Colon (tissue), 2 donors: ENCODE data around the gene TSPYL1.

Source experiments
- FAIRE-seq: peaks from 2 replicates; lab custom pipeline; 2012; peaks lifted over from hg19 to GRCh38; lab: Jason Lieb, UNC
- donor health status: control.
- donor health status: control.

Gene TSPYL1

DNA sequence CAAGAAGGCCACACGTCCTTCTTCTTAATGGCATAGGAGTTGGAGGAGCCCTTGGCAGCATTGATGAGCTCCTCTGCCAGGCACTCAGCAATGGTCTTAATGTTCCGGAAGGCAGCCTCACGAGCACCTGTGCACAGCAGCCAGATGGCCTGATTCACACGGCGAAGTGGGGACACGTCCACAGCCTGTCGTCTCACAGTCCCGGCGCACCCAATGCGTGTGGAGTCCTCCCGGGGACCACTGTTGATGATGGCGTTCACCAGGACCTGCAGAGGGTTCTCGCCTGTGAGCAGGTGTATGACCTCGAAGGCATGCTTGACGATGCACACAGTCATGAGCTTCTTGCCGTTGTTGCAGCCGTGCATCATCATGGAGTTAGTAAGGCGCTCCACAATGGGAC is 21.2 kb downstream of the TSPYL1 start:
- FAIRE-seq, result no peak

DNA sequence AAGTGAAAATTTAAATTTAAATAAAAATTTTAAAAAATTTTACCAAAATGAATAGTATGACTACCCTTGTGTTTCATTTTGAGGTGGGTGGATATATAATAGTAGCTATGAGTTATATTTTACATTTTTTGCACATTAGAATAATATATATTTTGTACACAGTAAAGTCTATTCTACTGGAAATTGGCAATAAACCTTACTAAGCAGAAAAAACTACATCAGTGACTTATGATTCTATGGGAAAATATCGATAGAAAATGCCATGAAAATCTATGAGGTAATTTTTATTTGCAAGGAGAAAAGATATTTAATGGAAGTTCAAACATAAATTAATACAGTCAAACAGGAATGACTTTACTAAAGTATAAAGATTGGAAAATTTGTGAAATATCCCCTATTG is 23.0 kb downstream of the TSPYL1 start:
- FAIRE-seq, result no peak

DNA sequence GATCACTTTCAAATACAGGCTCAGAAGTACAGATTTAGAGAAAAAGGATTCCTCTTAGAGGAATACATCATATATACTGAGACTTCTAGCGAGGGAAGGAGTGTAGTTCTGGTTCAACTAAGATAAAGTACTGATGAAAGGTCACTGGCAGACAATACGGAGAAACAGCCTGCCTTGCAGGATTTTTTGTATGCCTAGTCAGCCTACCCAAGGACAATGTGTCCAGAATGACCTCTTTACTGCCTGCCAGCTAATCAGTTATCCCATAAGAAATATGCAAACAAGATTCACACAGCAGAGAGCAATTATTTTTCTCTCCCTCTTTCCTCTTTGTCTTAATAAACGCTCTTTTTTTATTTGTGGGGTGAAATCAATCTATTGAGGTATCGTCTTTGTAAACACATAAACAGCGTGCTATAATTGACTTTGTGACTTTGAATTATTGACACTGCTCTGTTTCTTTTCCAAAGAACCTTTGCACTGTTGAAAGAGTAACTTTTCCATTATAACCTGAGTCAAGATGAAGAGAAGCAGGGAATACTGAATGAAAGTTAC is 24.4 kb downstream of the TSPYL1 start:
- no peak for FAIRE-seq

DNA sequence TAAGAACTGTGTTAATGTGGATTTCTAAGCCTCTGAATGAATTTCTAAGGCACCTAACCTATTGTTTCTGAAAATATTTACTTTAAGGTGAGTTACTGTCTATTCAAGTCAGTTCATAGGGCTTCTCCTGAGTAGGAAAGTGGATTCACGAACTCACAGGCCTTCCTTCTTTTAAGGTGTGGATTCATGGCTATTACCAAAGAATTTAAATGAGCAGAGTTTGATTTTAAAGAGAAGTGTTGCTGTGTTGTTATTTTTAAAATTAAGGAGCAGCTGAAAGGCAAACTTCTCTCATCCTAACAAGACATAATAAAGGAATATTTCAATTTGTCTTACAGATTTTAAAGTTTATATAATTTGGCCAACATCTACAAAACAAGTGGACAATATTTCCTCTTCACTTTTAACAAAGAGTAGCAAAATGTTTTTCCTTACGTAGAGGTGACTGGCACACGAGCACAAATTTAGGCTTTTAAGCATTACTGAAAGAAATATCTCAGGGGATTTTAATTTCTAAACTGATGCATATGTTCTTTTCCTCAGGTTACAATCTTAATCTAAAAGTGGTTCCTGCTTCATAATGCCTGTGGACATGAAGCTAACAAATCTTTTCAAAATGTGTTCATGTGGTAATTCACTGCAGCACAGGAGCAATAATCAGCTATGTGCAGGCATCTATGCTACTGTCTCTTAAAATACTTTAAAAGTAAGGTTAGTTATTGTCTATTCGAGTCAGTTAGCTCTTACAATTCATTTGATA is 25.3 kb downstream of the TSPYL1 start:
- FAIRE-seq, result no peak

DNA sequence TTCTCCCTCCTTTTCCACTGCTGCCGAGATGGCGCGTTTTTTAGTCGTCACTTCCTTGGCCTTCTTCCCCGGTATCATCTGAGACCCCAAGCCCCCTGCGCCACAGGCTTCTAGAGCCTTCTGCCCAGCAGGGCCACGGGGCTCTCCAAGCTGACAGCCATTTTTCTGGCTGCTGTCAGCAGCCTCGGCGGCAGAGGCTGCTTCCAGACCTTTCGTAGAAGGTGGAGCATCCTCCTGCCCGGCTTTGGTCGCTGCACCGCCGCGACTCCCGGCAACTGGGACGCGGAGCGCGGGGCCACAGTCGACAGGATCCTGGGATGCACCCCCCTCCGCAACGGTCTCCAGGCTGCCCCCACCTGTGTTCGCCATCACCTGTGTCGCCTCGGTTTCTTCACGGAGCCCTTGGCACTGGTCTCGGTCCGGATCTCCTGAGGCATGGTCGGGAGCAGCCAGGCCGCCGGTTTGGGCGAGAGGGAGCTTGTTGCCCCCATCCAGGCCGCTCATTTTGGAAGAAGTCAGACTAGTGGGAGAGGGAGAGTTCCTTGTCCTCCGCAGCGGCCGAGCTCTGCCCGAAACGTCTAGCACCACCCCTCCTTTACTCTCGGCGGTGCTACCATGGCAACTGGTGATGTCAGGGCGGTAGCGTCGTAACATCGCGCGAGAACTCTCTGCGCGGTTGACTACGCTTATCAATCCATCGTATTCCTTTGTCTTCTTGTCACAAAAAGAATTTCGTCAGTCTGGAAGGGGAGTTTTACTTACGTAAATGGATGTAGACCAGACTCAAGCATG is 26.0 kb downstream of the TSPYL1 start, which contains the start of gene TSPYL4:
TSS of gene TSPYL4 (minus strand) at position 571 of the 792 bp plus-strand sequence. CDS start at position 504, 67 bp downstream.
- no peak for FAIRE-seq

DNA sequence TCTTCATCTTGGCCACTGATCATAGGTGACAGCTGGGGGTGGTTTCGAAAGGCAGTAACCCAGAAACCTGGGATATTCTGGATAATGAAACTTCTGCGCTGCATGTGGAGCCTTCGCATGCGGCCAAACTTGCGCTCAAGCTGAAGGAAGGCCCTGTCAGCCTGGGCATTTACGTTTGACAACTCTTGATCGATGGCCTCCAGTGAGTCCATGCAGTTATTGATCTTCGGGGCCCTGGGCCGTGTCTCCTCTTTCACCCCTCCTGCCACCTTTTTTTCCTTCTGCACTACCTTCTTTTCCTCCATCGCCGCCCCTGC is 26.6 kb downstream of the TSPYL1 start:
- FAIRE-seq, result no peak

DNA sequence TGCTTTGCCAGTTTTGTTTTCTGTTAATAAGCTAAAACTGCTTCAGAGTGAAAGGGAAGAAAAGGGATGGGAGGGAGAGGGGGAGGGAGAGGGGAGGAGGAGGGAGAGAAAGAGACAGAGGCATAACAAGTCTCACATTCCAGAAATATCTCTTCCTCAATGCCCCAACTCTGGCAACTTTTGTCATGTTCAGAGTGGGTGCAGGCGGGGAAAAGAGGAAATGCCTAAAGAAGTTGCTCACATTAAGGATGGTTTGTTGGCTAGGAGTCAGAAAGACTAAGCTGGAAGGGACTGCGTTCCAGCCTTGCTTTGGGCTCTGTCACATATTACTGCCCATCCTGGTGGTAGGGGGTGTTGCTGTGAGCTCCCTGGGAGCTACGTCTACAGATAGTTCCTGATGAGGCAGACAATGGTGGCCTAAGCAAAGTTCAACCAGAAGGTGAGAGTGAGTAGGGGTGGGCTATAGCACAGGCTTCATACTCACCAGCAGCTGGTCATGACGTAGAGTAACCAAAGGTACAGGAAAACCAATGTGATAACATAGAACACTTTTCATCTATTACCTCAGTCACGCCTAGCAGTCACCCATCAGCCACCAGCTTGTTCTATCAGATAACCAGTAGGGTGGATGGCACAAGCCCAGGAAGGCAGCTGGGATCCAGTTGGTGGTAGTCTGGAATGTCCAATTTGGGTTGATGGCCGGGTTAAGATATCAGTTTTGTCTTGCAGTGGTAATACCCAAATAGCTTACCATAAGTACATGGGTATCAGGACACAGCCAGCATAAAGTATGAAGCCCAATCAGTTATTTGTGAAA is 28.0 kb downstream of the TSPYL1 start:
- no peak for FAIRE-seq

DNA sequence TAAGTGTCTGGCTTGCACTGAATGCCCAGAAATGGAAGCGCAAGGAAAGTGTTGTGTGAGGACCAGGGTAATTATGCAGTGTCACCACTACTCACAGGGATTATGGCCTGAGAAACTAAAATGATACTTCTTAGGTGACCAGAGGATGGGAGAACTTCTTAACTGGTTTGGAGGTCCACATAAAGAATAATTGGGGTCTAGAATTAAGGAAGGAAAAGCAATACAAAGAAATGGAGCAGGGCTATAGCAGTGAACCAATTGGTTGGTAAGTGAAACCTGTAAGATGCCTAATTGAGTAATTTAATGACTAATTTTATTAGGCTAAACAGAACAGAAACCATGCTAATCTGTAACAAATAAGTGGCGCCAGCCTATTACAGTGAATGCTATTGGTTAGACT is 31.2 kb downstream of the TSPYL1 start:
- no peak for FAIRE-seq

DNA sequence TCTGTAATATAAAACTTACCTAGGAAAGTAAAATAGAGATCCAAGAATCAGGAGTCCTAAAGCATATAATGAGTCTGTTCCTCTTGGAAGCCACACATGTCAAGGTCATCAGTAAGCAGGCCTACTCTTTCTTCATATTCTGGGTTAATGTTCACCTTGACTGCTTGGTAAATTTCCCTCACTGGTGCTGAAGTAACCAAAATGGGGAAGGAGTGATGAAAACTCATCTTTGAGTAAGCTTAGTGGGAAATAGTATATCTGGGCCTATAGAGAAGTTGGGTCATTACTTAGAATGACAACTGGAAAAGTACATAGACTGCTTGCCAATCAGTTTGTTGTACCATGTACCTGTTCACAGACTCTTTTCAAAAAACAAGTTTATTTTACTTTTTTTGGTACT is 32.4 kb downstream of the TSPYL1 start:
- no peak for FAIRE-seq

DNA sequence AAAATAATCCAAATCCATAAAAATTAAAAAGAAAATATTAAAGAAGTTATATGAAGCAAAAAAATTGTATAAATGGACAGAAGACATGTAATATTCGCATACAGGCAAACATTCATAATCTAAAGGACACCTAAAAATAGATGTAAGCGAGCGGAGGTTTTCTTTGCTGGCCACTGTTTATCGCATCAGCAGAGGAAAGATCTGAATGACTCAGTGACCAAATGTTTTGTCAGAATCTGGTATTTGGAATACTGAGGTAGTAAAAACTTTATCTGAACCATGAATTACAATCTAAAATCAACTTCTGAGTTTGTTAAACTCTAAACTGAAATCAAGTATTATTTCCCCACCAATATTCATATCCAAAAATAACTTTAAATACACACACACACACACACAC is 33.6 kb downstream of the TSPYL1 start:
- FAIRE-seq, result no peak

DNA sequence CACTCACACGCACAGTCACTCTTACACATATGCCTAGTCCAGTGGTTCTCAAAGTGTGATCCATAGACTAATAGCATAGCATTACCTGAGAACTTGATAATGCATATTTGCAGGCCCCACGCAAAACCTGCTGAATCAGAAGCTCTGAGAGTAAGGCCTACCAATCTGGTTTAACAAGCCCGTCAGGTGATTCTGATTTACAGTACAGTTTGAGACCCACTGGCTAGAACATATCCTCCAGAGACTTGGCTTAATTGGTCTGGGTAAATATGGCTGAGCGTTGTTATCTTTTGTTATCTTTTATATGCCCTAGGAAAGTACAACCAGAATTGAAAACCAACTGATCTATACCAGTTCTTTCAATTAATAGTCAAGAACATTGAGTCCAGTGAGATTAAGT is 35.4 kb downstream of the TSPYL1 start:
- no peak for FAIRE-seq

DNA sequence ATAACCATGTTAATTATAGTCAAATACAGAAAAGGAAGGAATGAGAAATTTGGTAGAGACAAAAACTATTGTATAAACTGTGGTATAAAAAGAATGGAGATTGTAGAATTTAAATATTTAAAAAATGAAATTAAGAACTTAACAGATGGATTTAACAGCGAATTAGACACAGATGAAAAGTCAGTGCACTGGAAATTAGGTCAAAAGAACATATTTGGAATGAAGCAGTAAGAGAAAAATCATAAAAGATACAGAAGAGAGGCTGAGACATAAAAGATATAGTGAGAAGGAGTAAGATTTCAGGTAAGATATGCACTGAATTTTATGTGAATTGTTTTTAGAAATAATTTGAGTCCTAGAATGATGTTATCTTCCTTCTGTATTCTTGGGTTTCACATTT is 39.9 kb downstream of the TSPYL1 start:
- FAIRE-seq, result no peak

DNA sequence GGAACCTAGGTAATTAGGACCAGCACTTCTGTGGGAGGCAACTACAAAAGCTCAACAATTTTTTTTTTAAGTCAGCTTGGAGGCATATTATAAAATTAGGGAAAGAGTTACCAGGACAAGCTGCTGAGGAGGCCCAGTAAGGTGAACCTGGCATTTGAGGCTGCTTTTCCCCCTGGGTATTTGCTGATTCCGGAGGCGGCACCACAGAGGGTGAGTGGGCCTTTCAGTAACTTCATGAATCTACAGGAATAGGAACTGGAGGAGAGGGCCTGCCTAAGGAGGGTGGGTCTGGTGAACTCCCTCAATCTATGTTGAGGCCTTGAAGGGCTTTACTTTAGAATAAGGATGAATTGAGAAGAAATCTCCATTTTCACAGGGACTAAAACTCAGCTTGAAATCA is 40.5 kb downstream of the TSPYL1 start:
- no peak for FAIRE-seq

DNA sequence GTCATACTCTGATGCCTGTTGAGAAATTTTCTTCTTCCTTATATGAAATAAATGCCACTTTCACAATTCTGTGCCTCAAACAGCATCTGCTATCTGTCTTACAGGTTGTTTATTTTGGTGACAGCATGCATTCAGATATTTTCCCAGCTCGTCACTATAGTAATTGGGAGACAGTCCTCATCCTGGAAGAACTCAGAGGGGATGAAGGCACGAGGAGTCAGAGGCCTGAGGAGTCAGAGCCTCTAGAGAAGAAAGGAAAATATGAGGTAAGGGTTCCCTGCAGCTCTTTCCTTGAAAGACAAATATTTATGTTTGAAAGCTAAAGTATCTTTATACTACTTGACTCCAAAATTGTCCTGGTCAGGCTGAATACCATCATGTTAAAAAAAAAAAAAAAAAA is 41.6 kb downstream of the TSPYL1 start:
- no peak for FAIRE-seq

DNA sequence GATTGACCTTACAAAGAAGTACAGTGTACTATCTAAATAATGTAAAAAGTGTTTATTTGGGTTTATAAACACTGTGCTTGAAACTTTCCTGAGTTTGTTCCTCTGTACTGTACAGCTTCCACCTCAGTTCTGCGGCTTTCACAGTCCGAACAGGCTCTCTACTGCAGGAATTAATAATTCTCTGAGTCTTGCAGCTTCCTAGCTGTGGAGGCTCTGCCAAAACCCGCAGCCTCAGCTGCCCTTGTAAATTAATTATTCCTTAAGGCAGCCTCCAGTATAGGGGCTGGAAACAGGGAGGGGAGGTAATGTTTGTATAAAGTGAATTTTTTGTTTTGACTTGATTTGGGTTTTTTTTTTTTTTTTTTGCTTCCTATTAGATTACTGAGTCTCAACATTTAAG is 45.0 kb downstream of the TSPYL1 start:
- FAIRE-seq, result no peak

DNA sequence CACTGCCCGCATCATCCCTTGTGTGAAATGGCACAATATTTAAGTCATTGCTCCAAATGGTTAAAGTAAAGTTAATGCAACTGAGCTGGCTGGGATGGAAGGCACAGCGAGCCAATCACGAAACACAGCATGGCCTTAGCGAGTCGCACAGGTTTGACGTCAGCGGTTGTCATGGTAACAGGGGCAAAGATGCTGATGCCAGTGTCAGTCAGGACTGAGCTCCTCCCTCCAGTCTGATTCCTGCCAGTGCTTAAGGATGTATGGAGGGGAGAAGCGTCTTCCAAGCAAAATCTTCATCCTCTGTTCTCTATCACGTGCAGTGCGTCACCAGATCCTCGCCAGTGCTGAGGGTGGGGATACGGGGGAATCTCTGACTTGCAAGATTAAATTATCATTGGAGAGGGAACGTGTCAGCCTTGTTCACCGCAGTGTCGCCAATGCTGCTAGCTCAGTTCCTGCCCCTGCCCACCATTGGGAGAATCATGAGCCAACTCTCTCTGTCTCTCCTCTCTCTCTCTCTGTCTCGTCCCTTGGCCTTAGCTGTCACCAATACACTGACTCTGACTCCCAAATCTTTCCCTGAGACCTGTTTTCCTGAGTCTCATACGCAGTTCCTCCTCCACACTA is 50.3 kb downstream of the TSPYL1 start:
- no peak for FAIRE-seq
